NCI-H774 (cell line): ENCODE results near the gene GNB5.
"Not testable (repeated sequence)": the region's sequence is repeated elsewhere in the genome, so short reads cannot be mapped to it uniquely, and the experiment has no call there.

Experiments
- DNase-seq: peaks from one replicate; lab custom pipeline; 2025; lab: John Stamatoyannopoulos, UW

The GNB5 gene

GRCh38 chr15:52165494-52166131 is 25.6 kb downstream of the GNB5 start:
- not testable (repeated sequence) for DNase-seq

- no peak for DNase-seq
Observed at GRCh38 chr15:52164631-52165265, 26.4 kb downstream of the GNB5 start.

GRCh38 chr15:52163321-52164190 is 27.6 kb downstream of the GNB5 start:
- no peak for DNase-seq

GRCh38 chr15:52162876-52163275 is 28.3 kb downstream of the GNB5 start:
- no peak for DNase-seq

GRCh38 chr15:52162260-52162659 is 28.9 kb downstream of the GNB5 start:
- no peak for DNase-seq

- DNase-seq = no peak
Observed at GRCh38 chr15:52161406-52161966, 29.7 kb downstream of the GNB5 start.

- DNase-seq = no peak
Observed at GRCh38 chr15:52159645-52160044, 31.5 kb downstream of the GNB5 start.

GRCh38 chr15:52158084-52158765 is 33.0 kb downstream of the GNB5 start:
- no peak for DNase-seq

- no peak for DNase-seq
Observed at GRCh38 chr15:52155878-52156277, 35.3 kb downstream of the GNB5 start.

GRCh38 chr15:52154896-52155865 is 36.0 kb downstream of the GNB5 start:
- DNase-seq = no peak

- DNase-seq = no peak
Observed at GRCh38 chr15:52153900-52154895, 37.0 kb downstream of the GNB5 start.

- DNase-seq = no peak
Observed at GRCh38 chr15:52151353-52151752, 39.8 kb downstream of the GNB5 start.

- DNase-seq = no peak
Observed at GRCh38 chr15:52150871-52151270, 40.3 kb downstream of the GNB5 start.

GRCh38 chr15:52150043-52150825 is 41.0 kb downstream of the GNB5 start:
- no peak for DNase-seq

- DNase-seq = no peak
Observed at GRCh38 chr15:52148403-52148802, 42.8 kb downstream of the GNB5 start.

GRCh38 chr15:52146776-52147175 is 44.4 kb downstream of the GNB5 start:
- no peak for DNase-seq

- no peak for DNase-seq
Observed at GRCh38 chr15:52146261-52146660, 44.9 kb downstream of the GNB5 start.

- DNase-seq = no peak
Observed at GRCh38 chr15:52144656-52145178, 46.5 kb downstream of the GNB5 start.

GRCh38 chr15:52143873-52144272 is 47.3 kb downstream of the GNB5 start:
- DNase-seq = no peak
